Measurements from ENCODE around the gene TIMP2. TPM values are rescaled to one million over a fixed set of nuclear protein-coding genes. Genes with fewer than 3 reads are reported as not detected.

Gene TIMP2
- total and polyA plus RNA-seq, 2 of the 13 experiments (the other 11 are each of a cell fraction or from before 2014, with no cell fraction given): 3.8 to 8.5 TPM

DNA sequence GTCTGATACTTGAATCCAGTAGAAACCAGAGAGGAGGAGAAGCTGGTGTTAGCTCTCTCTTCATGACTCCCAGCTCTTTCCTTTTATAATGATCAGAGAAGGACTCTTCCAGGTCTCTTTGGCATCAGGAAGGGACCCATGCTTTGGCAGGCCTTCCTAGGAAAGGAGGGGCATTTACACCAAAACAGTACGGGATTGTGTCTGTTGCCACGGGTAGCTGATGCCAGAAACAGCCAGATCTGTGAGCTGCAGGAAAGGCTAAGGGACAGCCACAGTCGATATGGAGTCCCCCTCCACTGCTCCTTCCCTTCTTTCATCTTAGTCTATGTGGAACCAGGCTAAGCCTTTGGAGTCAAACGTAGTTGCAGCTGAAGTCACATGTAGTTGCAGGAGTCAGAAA is 31.5 kb downstream of the TIMP2 start:
- H3K27me3 ChIP-seq (ENCODE audit: control insufficient read depth in 1 of 2, insufficient read depth in 2 of 2, low read length in 2 of 2): no peaks in the 10 kb centered on the region
- no peak for DNase-seq (ENCODE audit: low spot score)
- no peaks in the 10 kb centered on the region for H3K79me2 ChIP-seq (ENCODE audit: insufficient read depth, low read length)
- BruUV-seq (replicated peaks): no TSS peak
- H3K27ac ChIP-seq (ENCODE audit: extremely low read length, insufficient read depth, low read length): no peak overlapping the region
- H3K36me3 ChIP-seq (replicated peaks in 1 of 2; ENCODE audit: control insufficient read depth in 1 of 2, insufficient read depth in 2 of 2, low read length in 2 of 2): no peaks in the 10 kb centered on the region; a peak in 3 of 5 replicates
- H4K20me1 ChIP-seq (ENCODE audit: insufficient read depth, low read length): no peaks in the 10 kb centered on the region
- in situ Hi-C loops (cut with HindIII; ENCODE audit: extremely low pct_ligation_motif_present, low pct_unique_long_range_greater_than_20kb) (no loop called here), intact Hi-C loops (cut with micrococcal nuclease; ENCODE audit: unreplicated experiment) (no loop called here)
- 0 out of 2 replicates have a peak, but pooled peaks cover 6% of the 10 kb centered on the region for H3K4me1 ChIP-seq (ENCODE audit: insufficient read depth, low read length)
- no peaks in the 10 kb centered on the region for H3K9me3 ChIP-seq (ENCODE audit: low read length)
- WGBS (ENCODE audit: low lambda C conversion rate): 78% methylated on average over 4 of the region's 4 CpGs
- ATAC-seq: no peak
- H3K9ac ChIP-seq (ENCODE audit: insufficient read depth, low read depth, low read length): no peak overlapping the region
- H2AFZ ChIP-seq (ENCODE audit: low read length): no peak overlapping the region
- no peak for FAIRE-seq
- CTCF ChIA-PET (ENCODE audit: low intra/inter-chr PET ratio, low total read pairs): no interaction called here
- no peak overlapping the region for H3K4me3 ChIP-seq (replicated peaks in 1 of 3; ENCODE audit: insufficient read depth in 1 of 3, low read depth in 2 of 3, low read length in 3 of 3)
- POLR2A ChIA-PET: interaction anchor here (1.1 to 1.2 kb wide), 2 partner anchors 10 to 28 kb away, joined by 4 read pairs; no protein-coding TSS in a partner anchor
- TF ChIP-seq ZNF740 (CRISPR knock-in tag; IDR thresholded peaks at IDR 0.05) (no peak), KDM2A (CRISPR knock-in tag; IDR thresholded peaks at IDR 0.05; ENCODE audit: borderline replicate concordance, low read depth) (no peak), SIN3B (IDR thresholded peaks at IDR 0.05; ENCODE audit: low read length) (no peak), GFI1 (CRISPR knock-in tag; IDR thresholded peaks at IDR 0.05; ENCODE audit: borderline replicate concordance) (no peak), DNMT3B (CRISPR knock-in tag; conservative IDR thresholded peaks at IDR 0.05) (no peak), ZNF577 (CRISPR knock-in tag; IDR thresholded peaks at IDR 0.05; ENCODE audit: borderline replicate concordance, low read depth) (no peak), TEAD2 (CRISPR knock-in tag; IDR thresholded peaks at IDR 0.05) (no peak)
- TF ChIP-seq, protein P1, sequence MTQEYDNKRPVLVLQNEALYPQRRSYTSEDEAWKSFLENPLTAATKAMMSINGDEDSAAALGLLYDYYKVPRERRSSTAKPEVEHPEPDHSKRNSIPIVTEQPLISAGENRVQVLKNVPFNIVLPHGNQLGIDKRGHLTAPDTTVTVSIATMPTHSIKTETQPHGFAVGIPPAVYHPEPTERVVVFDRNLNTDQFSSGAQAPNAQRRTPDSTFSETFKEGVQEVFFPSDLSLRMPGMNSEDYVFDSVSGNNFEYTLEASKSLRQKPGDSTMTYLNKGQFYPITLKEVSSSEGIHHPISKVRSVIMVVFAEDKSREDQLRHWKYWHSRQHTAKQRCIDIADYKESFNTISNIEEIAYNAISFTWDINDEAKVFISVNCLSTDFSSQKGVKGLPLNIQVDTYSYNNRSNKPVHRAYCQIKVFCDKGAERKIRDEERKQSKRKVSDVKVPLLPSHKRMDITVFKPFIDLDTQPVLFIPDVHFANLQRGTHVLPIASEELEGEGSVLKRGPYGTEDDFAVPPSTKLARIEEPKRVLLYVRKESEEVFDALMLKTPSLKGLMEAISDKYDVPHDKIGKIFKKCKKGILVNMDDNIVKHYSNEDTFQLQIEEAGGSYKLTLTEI (CRISPR knock-in tag; conservative IDR thresholded peaks at IDR 0.05): no peak
- TF ChIP-seq, protein P2, sequence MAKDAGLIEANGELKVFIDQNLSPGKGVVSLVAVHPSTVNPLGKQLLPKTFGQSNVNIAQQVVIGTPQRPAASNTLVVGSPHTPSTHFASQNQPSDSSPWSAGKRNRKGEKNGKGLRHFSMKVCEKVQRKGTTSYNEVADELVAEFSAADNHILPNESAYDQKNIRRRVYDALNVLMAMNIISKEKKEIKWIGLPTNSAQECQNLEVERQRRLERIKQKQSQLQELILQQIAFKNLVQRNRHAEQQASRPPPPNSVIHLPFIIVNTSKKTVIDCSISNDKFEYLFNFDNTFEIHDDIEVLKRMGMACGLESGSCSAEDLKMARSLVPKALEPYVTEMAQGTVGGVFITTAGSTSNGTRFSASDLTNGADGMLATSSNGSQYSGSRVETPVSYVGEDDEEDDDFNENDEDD (CRISPR knock-in tag; IDR thresholded peaks at IDR 0.05; ENCODE audit: borderline replicate concordance): no peak
- H3K4me2 ChIP-seq (ENCODE audit: low read depth, low read length): no peak overlapping the region
